Measurements from ENCODE around the gene CD47. TPM values are rescaled to one million over a fixed set of nuclear protein-coding genes. Genes with fewer than 3 reads are reported as not detected.
A peak's percentile ranks its signal among the peaks of the same experiment; 100 is the strongest.

CD47 gene
- total RNA-seq, 1 donor from 2014 or later = 60.0 TPM

- H3K36me3 ChIP-seq (ENCODE audit: control insufficient read depth, insufficient read depth, low read length) = no peaks in the 10 kb centered on the region
- no peaks in the 10 kb centered on the region for H3K27me3 ChIP-seq (ENCODE audit: control insufficient read depth, insufficient read depth, low read length)
- no peak for TF ChIP-seq CTCF (IDR thresholded peaks at IDR 0.05; ENCODE audit: insufficient read depth, low read length, severe bottlenecking)
- DNase-seq (ENCODE audit: low read depth) (no peak), FAIRE-seq (no peak)
- H3K4me3 ChIP-seq (ENCODE audit: low read depth, low read length) = no peak overlapping the region
Observed at GRCh38 chr3:108008106-108008505, 82.7 kb downstream of the CD47 start.

GRCh38 chr3:108006881-108007331, 83.9 kb downstream of the CD47 start:
- DNase-seq (ENCODE audit: low read depth) (no peak), FAIRE-seq (no peak)
- H3K36me3 ChIP-seq (ENCODE audit: control insufficient read depth, insufficient read depth, low read length) = no peaks in the 10 kb centered on the region
- no peak for TF ChIP-seq CTCF (IDR thresholded peaks at IDR 0.05; ENCODE audit: insufficient read depth, low read length, severe bottlenecking)
- H3K27me3 ChIP-seq (ENCODE audit: control insufficient read depth, insufficient read depth, low read length) = no peaks in the 10 kb centered on the region
- H3K4me3 ChIP-seq (ENCODE audit: low read depth, low read length) = no peak overlapping the region

- no peak for TF ChIP-seq CTCF (IDR thresholded peaks at IDR 0.05; ENCODE audit: insufficient read depth, low read length, severe bottlenecking)
- H3K27me3 ChIP-seq (ENCODE audit: control insufficient read depth, insufficient read depth, low read length) = no peaks in the 10 kb centered on the region
- peak; percentile 99 for FAIRE-seq
- no peak overlapping the region for H3K4me3 ChIP-seq (ENCODE audit: low read depth, low read length)
- no peaks in the 10 kb centered on the region for H3K36me3 ChIP-seq (ENCODE audit: control insufficient read depth, insufficient read depth, low read length)
- DNase-seq (ENCODE audit: low read depth) = peak; percentile 99
Observed at GRCh38 chr3:108006077-108006771, 84.6 kb downstream of the CD47 start.

- no peak for TF ChIP-seq CTCF (IDR thresholded peaks at IDR 0.05; ENCODE audit: insufficient read depth, low read length, severe bottlenecking)
- Histone ChIP-seq H3K27me3 (ENCODE audit: control insufficient read depth, insufficient read depth, low read length) (no peaks in the 10 kb centered on the region), H3K36me3 (ENCODE audit: control insufficient read depth, insufficient read depth, low read length) (no peaks in the 10 kb centered on the region), H3K4me3 (ENCODE audit: low read depth, low read length) (no peak overlapping the region)
- no peak for FAIRE-seq
- DNase-seq (ENCODE audit: low read depth) = no peak
Observed at GRCh38 chr3:108004647-108005046, 86.2 kb downstream of the CD47 start.

GRCh38 chr3:108001457-108001856, 89.4 kb downstream of the CD47 start:
- no peak for TF ChIP-seq CTCF (IDR thresholded peaks at IDR 0.05; ENCODE audit: insufficient read depth, low read length, severe bottlenecking)
- H3K36me3 ChIP-seq (ENCODE audit: control insufficient read depth, insufficient read depth, low read length) = no peaks in the 10 kb centered on the region
- H3K27me3 ChIP-seq (ENCODE audit: control insufficient read depth, insufficient read depth, low read length) = no peaks in the 10 kb centered on the region
- FAIRE-seq = no peak
- DNase-seq (ENCODE audit: low read depth) = peak; percentile 92
- no peak overlapping the region for H3K4me3 ChIP-seq (ENCODE audit: low read depth, low read length)
